Esophagus muscularis mucosa (tissue), 4 donors: Measurements from ENCODE around the gene ITGB1. TPM values are rescaled to one million over a fixed set of nuclear protein-coding genes. Genes with fewer than 3 reads are reported as not detected.

Experiments used
- DNase-seq: peaks from one replicate; pipeline ENCODE4 v3.0.0-alpha.2; 2017; ENCODE audit errors: extremely low spot score
- H3K27ac ChIP-seq, 4 donors: fragments of 200-600 bp; sonication (generic); replicated peaks in 1 of 4; 1 replicate in 3 of 4; 2 replicates in 1 of 4; pipeline ENCODE4 v1.5.1; 2016 to 2019; ENCODE audit warnings: mild to moderate bottlenecking in 1 of 4
- H3K27me3 ChIP-seq, 4 donors: fragments of 200-600 bp; sonication (generic); one replicate each; pipeline versions ENCODE4 v1.5.1 to v1.6.0; 2016 to 2019
- H3K36me3 ChIP-seq, 4 donors: fragments of 200-600 bp; sonication (generic); one replicate each; pipeline ENCODE4 v1.5.1; 2016 to 2019
- H3K4me1 ChIP-seq, 4 donors: fragments of 200-600 bp; sonication (generic); one replicate each; pipeline ENCODE4 v1.5.1; 2016 to 2019
- H3K4me3 ChIP-seq, 4 donors: fragments of 200-600 bp; sonication (generic); 1 replicate in 2 of 4; 2 replicates in 2 of 4; pipeline ENCODE4 v1.5.1; 2016 to 2019; ENCODE audit warnings: mild to moderate bottlenecking in 4 of 4, moderate library complexity in 1 of 4
- H3K9me3 ChIP-seq, 4 donors: fragments of 200-600 bp; sonication (generic); 1 replicate in 3 of 4; 2 replicates in 1 of 4; pipeline ENCODE4 v1.5.1; 2016 to 2019
- CTCF ChIP-seq, 3 experiments: fragments of 200-600 bp in 2 of 3; fragments of 450-650 bp in 1 of 3; sonication (generic) in 2 of 3; IDR thresholded peaks; one replicate each; pipeline ENCODE4 v1.5.1; 2017 to 2019; ENCODE audit warnings: antibody characterized with exemption in 3 of 3, mild to moderate bottlenecking in 2 of 3, moderate library complexity in 1 of 3
- EP300 ChIP-seq: sonication (generic); formaldehyde crosslinking; IDR thresholded peaks from one replicate; pipeline ENCODE4 v1.6.1; 2017; ENCODE audit warnings: antibody characterized with exemption
- POLR2A ChIP-seq: fragments of 450-650 bp; IDR thresholded peaks from one replicate; pipeline ENCODE4 v1.6.1; 2017; ENCODE audit warnings: antibody characterized with exemption, moderate library complexity, mild to moderate bottlenecking, low read depth
- POLR2AphosphoS5 ChIP-seq, 2 donors: sonication (generic); formaldehyde crosslinking; IDR thresholded peaks; one replicate each; pipeline ENCODE4 v1.6.1; 2017; ENCODE audit warnings: antibody characterized with exemption in 2 of 2
- WGBS: methylation state at CpG from one replicate; pipeline ENCODE4 v1.1.5; 2018; 5-methylcytosine and 5-hydroxymethylcytosine counted together
- intact Hi-C: fragments of 100-400 bp; cut with DNase I; formaldehyde crosslinking; loops from one replicate; pipeline ENCODE4 v1.15.1; 2023
- total RNA-seq, 4 donors: library from RNA; depleted of rRNA; stranded (reverse); fragments of >200 nt; gene quantifications; one replicate each; pipeline versions ENCODE4 v1.1.0 to v1.2.1, GENCODE V29; 2016

Gene ITGB1
- total RNA-seq, 4 donors from 2014 or later = 1,385 to 1,873 (median 1,661) TPM

- Histone ChIP-seq H3K27me3 (no peaks in the 10 kb centered on the region), H3K4me3 (no peak overlapping the region), H3K9me3 (no peaks in the 10 kb centered on the region), H3K27ac (no peak overlapping the region), H3K4me1 (no peaks in the 10 kb centered on the region), H3K36me3 (no peaks in the 10 kb centered on the region)
- WGBS = 96% methylated on average over 1 of the region's 1 CpG
- DNase-seq = no peak
- intact Hi-C loops = no loop called here
- no peak for TF ChIP-seq CTCF (IDR thresholded peaks at IDR 0.05)
- TF ChIP-seq EP300 = no peak
- TF ChIP-seq POLR2A = no peak
- TF ChIP-seq POLR2AphosphoS5 (IDR thresholded peaks at IDR 0.05) = no peak
Observed at GRCh38 chr10:32889631-32890212, 68.3 kb downstream of the ITGB1 start.

GRCh38 chr10:32888161-32888927 is 69.7 kb downstream of the ITGB1 start:
- DNase-seq = no peak
- WGBS = 96% methylated on average over 10 of the region's 11 CpGs
- H3K27ac ChIP-seq = no peak overlapping the region

GRCh38 chr10:32887481-32887880 is 70.5 kb downstream of the ITGB1 start:
- Histone ChIP-seq H3K27ac (no peak overlapping the region), H3K4me1 (no peaks in the 10 kb centered on the region), H3K4me3 (no peak overlapping the region), H3K36me3 (no peaks in the 10 kb centered on the region), H3K9me3 (no peaks in the 10 kb centered on the region), H3K27me3 (no peaks in the 10 kb centered on the region)
- intact Hi-C loops = no loop called here
- TF ChIP-seq POLR2A (no peak), POLR2AphosphoS5 (IDR thresholded peaks at IDR 0.05) (peak in 1 of 2 donors; percentile 14)
- DNase-seq = no peak
- WGBS = 88% methylated on average over 6 of the region's 7 CpGs

More at GRCh38 chr10:32888161-32888927, 69.7 kb downstream of the ITGB1 start:
- H3K36me3 ChIP-seq = no peaks in the 10 kb centered on the region
- intact Hi-C loops = no loop called here
- H3K9me3 ChIP-seq = no peaks in the 10 kb centered on the region
- no peaks in the 10 kb centered on the region for H3K27me3 ChIP-seq
- no peaks in the 10 kb centered on the region for H3K4me1 ChIP-seq
- H3K4me3 ChIP-seq = no peak overlapping the region
- TF ChIP-seq EP300 (no peak), POLR2AphosphoS5 (IDR thresholded peaks at IDR 0.05) (no peak), POLR2A (no peak), CTCF (IDR thresholded peaks at IDR 0.05) (no peak)

GRCh38 chr10:32882076-32882475 is 76.0 kb downstream of the ITGB1 start:
- Histone ChIP-seq H3K27ac (no peak overlapping the region), H3K4me3 (no peak overlapping the region), H3K27me3 (no peaks in the 10 kb centered on the region), H3K9me3 (no peaks in the 10 kb centered on the region), H3K36me3 (no peaks in the 10 kb centered on the region), H3K4me1 (no peaks in the 10 kb centered on the region)
- TF ChIP-seq POLR2AphosphoS5 (IDR thresholded peaks at IDR 0.05) (no peak), POLR2A (no peak), CTCF (IDR thresholded peaks at IDR 0.05) (no peak), EP300 (no peak)
- intact Hi-C loops = no loop called here
- no peak for DNase-seq
- 96% methylated on average over 6 of the region's 6 CpGs for WGBS

DNA sequence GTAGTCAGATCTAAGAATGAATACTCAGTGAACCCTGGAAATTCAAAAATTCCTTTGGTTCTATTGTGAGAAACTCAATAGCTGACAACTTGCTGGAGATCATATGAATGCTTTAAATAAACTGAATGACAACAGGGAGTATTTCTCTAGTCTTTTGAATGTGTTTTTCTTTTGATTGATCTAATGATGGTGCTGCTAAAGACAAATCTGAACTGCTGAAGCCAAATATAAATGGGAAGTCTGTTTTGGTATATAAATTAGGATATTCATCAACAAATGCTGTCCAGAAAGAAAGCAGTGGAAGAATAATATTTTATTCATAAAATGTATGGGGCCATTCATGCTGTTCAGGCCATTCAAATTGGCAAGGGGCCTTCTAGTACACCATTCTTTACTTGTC is 79.4 kb downstream of the ITGB1 start:
- Histone ChIP-seq H3K27ac (no peak overlapping the region), H3K36me3 (no peaks in the 10 kb centered on the region), H3K4me1 (no peaks in the 10 kb centered on the region), H3K9me3 (no peaks in the 10 kb centered on the region), H3K27me3 (no peaks in the 10 kb centered on the region), H3K4me3 (no peak overlapping the region)
- TF ChIP-seq POLR2AphosphoS5 (IDR thresholded peaks at IDR 0.05) (no peak), EP300 (no peak), POLR2A (no peak), CTCF (IDR thresholded peaks at IDR 0.05) (no peak)
- DNase-seq = no peak
- intact Hi-C loops = no loop called here
